ENCODE results near the gene COG5. TPM values are rescaled to one million over a fixed set of nuclear protein-coding genes. Genes with fewer than 3 reads are reported as not detected.
"Not testable (repeated sequence)": the region's sequence is repeated elsewhere in the genome, so short reads cannot be mapped to it uniquely, and the experiment has no call there.

COG5 gene
- total RNA-seq, 2 experiments from 2014 or later, result 38.9 to 40.7 TPM

DNA sequence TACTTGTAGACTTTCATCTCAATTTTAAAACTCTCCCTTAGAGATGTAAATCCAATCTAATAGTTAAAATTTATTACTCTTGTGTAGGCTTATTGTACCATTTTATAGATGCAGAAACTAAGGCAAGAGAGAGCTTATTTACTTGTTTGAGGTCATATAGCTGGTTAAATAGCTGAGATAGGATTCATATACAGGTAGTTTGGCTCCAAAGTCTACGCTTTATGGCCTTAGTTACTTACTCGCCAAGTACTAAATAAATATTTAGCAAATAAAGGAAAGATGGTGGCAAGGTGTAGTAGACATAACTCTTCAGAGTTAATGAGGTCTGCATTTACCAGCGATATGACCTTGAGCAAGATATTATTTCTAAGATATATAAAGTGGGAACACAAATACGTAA, 308.1 kb downstream of the COG5 start:
- no peaks in the 10 kb centered on the region for H3K27me3 Mint-ChIP-seq
- H3K9me3 Mint-ChIP-seq, result no peaks in the 10 kb centered on the region
- peaks cover 3% of the 10 kb centered on the region for H3K36me3 Mint-ChIP-seq
- H3K4me1 Mint-ChIP-seq (ENCODE audit: low read depth), result no peaks in the 10 kb centered on the region
- ChIA-PET POLR2A (no interaction called here), CTCF (no interaction called here)
- DNase-seq, result no peak
- intact Hi-C loops (cut with micrococcal nuclease), result no loop called here
- H3K4me3 Mint-ChIP-seq, result no peak overlapping the region
- H3K27ac Mint-ChIP-seq, result no peak overlapping the region

DNA sequence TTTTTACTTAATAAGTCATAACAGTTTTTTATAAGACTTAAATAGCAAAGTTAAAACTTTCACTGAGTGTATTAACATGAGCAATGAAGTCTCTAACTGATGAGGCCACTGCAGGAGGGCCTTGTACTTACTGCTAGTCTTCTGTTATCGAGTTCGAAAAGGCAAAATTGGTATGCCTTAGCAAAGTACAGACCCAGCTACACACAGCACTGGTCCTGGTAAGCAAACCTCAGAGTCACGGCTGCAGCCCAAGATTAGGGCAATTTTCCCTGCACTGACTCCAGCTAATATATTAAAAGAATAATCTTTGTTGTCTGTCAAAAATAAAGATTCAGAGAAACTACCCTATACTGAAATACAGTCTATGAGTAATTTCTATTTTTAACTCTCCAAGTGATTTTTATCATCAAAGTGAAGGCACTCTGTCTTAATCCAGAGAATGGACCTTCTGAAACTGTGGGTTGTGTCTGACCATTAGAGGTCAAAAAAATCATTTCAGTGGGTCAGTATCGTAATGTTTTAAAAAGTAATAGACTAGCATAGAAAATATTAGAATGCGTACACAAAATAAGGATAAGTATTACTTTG, 309.2 kb downstream of the COG5 start:
- ChIA-PET POLR2A (no interaction called here), CTCF (no interaction called here)
- H3K27me3 Mint-ChIP-seq, result no peaks in the 10 kb centered on the region

GRCh38 chr7:107253599-107253998, 310.1 kb downstream of the COG5 start:
- H3K27me3 Mint-ChIP-seq, result no peaks in the 10 kb centered on the region
- no peaks in the 10 kb centered on the region for H3K4me1 Mint-ChIP-seq (ENCODE audit: low read depth)
- no peak for DNase-seq
- peaks cover 9% of the 10 kb centered on the region for H3K36me3 Mint-ChIP-seq
- intact Hi-C loops (cut with micrococcal nuclease), result no loop called here
- H3K4me3 Mint-ChIP-seq, result no peak overlapping the region
- H3K9me3 Mint-ChIP-seq, result no peaks in the 10 kb centered on the region
- POLR2A ChIA-PET, result no interaction called here
- CTCF ChIA-PET, result no interaction called here
- H3K27ac Mint-ChIP-seq, result no peak overlapping the region

More for the DNA sequence above, 309.2 kb downstream of the COG5 start:
- Mint-ChIP-seq H3K4me3 (no peak overlapping the region), H3K4me1 (ENCODE audit: low read depth) (no peaks in the 10 kb centered on the region), H3K9me3 (no peaks in the 10 kb centered on the region), H3K36me3 (peaks cover 8% of the 10 kb centered on the region), H3K27ac (no peak overlapping the region)
- intact Hi-C loops (cut with micrococcal nuclease), result no loop called here
- no peak for DNase-seq

DNA sequence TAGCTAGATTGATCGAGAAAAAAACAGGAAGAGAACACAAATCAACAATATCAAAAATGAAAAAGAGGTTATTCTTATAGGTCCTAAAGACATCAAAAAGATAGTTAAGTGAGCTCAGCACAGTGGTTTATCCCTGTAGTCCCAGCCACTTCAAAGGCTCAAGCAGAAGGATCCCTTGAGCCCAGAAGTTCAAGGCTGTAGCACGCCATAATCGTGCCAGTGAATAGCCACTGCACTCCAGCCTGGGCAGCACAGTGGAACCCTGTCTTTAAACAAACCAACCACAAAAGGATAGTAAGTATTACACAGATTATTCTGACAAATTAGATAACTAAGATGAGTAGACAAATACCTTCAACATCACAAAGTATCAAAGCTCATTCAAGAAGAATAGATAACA, 311.8 kb downstream of the COG5 start:
- ChIA-PET CTCF (no interaction called here), POLR2A (no interaction called here)

GRCh38 chr7:107248551-107249316, 315.0 kb downstream of the COG5 start:
- DNase-seq, result no peak
- H3K4me1 Mint-ChIP-seq (ENCODE audit: low read depth), result no peaks in the 10 kb centered on the region
- H3K4me3 Mint-ChIP-seq, result no peak overlapping the region
- POLR2A ChIA-PET, result no interaction called here
- peaks cover 49% of the 10 kb centered on the region for H3K36me3 Mint-ChIP-seq
- CTCF ChIA-PET, result no interaction called here
- no peak overlapping the region for H3K27ac Mint-ChIP-seq
- no peaks in the 10 kb centered on the region for H3K27me3 Mint-ChIP-seq
- peaks cover 12% of the 10 kb centered on the region for H3K9me3 Mint-ChIP-seq
- intact Hi-C loops (cut with micrococcal nuclease), result no loop called here

More for the DNA sequence above, 311.8 kb downstream of the COG5 start:
- intact Hi-C loops (cut with micrococcal nuclease), result no loop called here
- DNase-seq, result no peak
- H3K9me3 Mint-ChIP-seq, result no peaks in the 10 kb centered on the region
- H3K4me1 Mint-ChIP-seq (ENCODE audit: low read depth), result no peaks in the 10 kb centered on the region
- peaks cover 21% of the 10 kb centered on the region for H3K36me3 Mint-ChIP-seq
- no peak overlapping the region for H3K4me3 Mint-ChIP-seq
- no peaks in the 10 kb centered on the region for H3K27me3 Mint-ChIP-seq
- no peak overlapping the region for H3K27ac Mint-ChIP-seq

- intact Hi-C loops (cut with micrococcal nuclease); CTCF ChIA-PET; H3K4me3 Mint-ChIP-seq; H3K4me1 Mint-ChIP-seq (ENCODE audit: low read depth); H3K27me3 Mint-ChIP-seq; DNase-seq; POLR2A ChIA-PET; H3K27ac Mint-ChIP-seq: not testable (repeated sequence)
- peaks cover 57% of the 10 kb centered on the region for H3K36me3 Mint-ChIP-seq
- H3K9me3 Mint-ChIP-seq, result peaks cover 12% of the 10 kb centered on the region
These were observed 316.9 kb downstream of the COG5 start for GRCh38 chr7:107246836-107247235.

GRCh38 chr7:107244613-107245012, 319.1 kb downstream of the COG5 start:
- no peaks in the 10 kb centered on the region for H3K27me3 Mint-ChIP-seq
- peaks cover 58% of the 10 kb centered on the region for H3K36me3 Mint-ChIP-seq
- no peak for DNase-seq
- intact Hi-C loops (cut with micrococcal nuclease), result no loop called here
- no peaks in the 10 kb centered on the region for H3K4me1 Mint-ChIP-seq (ENCODE audit: low read depth)
- H3K27ac Mint-ChIP-seq, result no peak overlapping the region
- POLR2A ChIA-PET, result no interaction called here
- no peak overlapping the region for H3K4me3 Mint-ChIP-seq
- CTCF ChIA-PET, result no interaction called here
- peaks cover 12% of the 10 kb centered on the region for H3K9me3 Mint-ChIP-seq

- Mint-ChIP-seq H3K27me3 (no peaks in the 10 kb centered on the region), H3K4me1 (ENCODE audit: low read depth) (no peaks in the 10 kb centered on the region), H3K4me3 (no peak overlapping the region), H3K27ac (no peak overlapping the region), H3K9me3 (peaks cover 12% of the 10 kb centered on the region), H3K36me3 (peaks cover 54% of the 10 kb centered on the region)
- ChIA-PET POLR2A (no interaction called here), CTCF (no interaction called here)
- no peak for DNase-seq
- intact Hi-C loops (cut with micrococcal nuclease), result no loop called here
These were observed 321.5 kb downstream of the COG5 start for GRCh38 chr7:107242267-107242666.

DNA sequence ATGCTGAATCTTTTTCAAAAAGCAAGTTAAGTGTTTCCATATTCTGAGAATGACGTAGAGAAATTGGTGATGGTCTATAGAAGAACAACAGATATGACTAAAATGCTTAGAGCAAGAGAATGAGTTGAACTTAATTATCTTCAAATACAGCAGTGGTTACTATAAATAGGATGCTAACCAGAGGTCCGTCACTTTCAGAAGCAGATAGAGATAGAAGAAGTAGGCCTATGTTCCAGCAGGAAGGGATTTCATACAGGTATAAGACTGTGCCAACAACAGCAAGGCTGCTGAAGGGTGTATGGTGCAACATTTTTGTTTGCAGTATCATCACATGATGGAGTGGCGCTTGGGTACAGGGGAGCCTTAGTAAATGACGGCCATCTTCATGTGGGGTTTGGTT, 326.3 kb downstream of the COG5 start:
- H3K27ac Mint-ChIP-seq, result no peak overlapping the region
- no peak for DNase-seq
- H3K27me3 Mint-ChIP-seq, result no peaks in the 10 kb centered on the region
- peaks cover 18% of the 10 kb centered on the region for H3K36me3 Mint-ChIP-seq
- CTCF ChIA-PET, result no interaction called here
- no peaks in the 10 kb centered on the region for H3K9me3 Mint-ChIP-seq
- H3K4me1 Mint-ChIP-seq (ENCODE audit: low read depth), result no peaks in the 10 kb centered on the region
- H3K4me3 Mint-ChIP-seq, result no peak overlapping the region
- intact Hi-C loops (cut with micrococcal nuclease), result no loop called here
- POLR2A ChIA-PET, result no interaction called here

DNA sequence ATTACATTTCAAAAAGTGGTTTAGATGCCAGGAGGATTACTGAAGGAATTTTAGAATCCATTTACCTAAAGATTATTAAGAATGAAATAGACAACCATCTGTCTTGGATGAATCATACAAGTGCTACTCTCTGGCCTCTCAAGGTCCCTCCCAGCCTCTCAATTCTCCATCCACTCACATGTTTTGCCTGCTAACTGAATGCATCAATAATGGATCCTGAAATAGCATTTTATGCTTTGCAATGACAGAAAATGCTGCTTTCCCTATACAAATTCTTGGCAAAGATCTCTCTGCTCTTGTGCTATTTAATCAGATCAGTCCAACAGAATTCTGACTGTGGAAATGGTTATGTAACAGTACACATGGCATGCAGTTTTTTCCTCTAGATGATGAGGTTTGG, 326.9 kb downstream of the COG5 start:
- no peaks in the 10 kb centered on the region for H3K9me3 Mint-ChIP-seq
- H3K27me3 Mint-ChIP-seq, result no peaks in the 10 kb centered on the region
- CTCF ChIA-PET, result no interaction called here
- peaks cover 18% of the 10 kb centered on the region for H3K36me3 Mint-ChIP-seq
- POLR2A ChIA-PET, result no interaction called here
- DNase-seq, result no peak
- H3K4me1 Mint-ChIP-seq (ENCODE audit: low read depth), result no peaks in the 10 kb centered on the region
- H3K4me3 Mint-ChIP-seq, result no peak overlapping the region
- H3K27ac Mint-ChIP-seq, result no peak overlapping the region
- intact Hi-C loops (cut with micrococcal nuclease), result no loop called here

DNA sequence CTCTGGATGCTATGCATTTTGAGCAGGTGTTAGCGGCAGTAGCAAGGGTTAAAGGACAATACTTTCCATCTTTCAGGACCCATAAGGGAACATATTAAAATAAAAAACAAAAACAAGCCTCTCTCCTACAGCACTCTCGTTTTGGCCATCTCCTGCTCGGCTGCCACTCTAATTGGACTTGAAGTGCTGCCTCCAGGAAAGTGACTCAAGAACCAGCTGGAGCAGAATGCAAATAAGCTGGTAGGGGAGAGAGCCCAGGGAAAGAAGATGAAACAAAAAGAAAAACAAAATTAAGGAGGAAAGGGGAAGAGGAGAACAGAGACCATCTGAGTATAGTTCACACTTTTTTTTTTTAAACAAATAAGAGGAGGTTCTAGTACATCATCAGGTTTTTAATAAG, 329.3 kb downstream of the COG5 start:
- ChIA-PET POLR2A (no interaction called here), CTCF (no interaction called here)
- Mint-ChIP-seq H3K36me3 (peaks cover 15% of the 10 kb centered on the region), H3K27ac (no peak overlapping the region), H3K9me3 (no peaks in the 10 kb centered on the region), H3K4me3 (no peak overlapping the region), H3K4me1 (ENCODE audit: low read depth) (no peaks in the 10 kb centered on the region), H3K27me3 (no peaks in the 10 kb centered on the region)
- intact Hi-C loops (cut with micrococcal nuclease), result no loop called here
- no peak for DNase-seq

DNA sequence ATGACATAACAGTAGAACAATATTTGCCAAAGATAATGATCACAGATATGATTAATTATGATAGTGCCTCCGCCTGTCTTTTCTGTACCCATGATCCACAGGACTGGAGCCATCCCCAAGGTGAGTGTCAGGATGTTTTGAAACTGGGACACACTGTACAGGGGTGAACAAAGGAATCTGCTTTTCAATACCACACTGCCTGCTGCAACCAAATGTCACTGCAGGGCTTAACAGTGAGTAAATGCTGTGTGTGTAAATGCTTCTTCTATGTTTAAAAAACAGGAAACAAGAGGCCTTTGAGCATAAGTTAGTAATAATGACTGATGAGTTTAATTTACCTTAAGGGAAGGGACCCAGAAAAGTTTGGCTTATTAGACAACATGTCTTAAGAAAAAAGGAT, 329.7 kb downstream of the COG5 start:
- H3K4me1 Mint-ChIP-seq (ENCODE audit: low read depth), result no peaks in the 10 kb centered on the region
- intact Hi-C loops (cut with micrococcal nuclease), result no loop called here
- CTCF ChIA-PET, result no interaction called here
- H3K27ac Mint-ChIP-seq, result no peak overlapping the region
- DNase-seq, result no peak
- peaks cover 13% of the 10 kb centered on the region for H3K36me3 Mint-ChIP-seq
- no peaks in the 10 kb centered on the region for H3K27me3 Mint-ChIP-seq
- H3K9me3 Mint-ChIP-seq, result no peaks in the 10 kb centered on the region
- POLR2A ChIA-PET, result no interaction called here
- H3K4me3 Mint-ChIP-seq, result no peak overlapping the region

DNA sequence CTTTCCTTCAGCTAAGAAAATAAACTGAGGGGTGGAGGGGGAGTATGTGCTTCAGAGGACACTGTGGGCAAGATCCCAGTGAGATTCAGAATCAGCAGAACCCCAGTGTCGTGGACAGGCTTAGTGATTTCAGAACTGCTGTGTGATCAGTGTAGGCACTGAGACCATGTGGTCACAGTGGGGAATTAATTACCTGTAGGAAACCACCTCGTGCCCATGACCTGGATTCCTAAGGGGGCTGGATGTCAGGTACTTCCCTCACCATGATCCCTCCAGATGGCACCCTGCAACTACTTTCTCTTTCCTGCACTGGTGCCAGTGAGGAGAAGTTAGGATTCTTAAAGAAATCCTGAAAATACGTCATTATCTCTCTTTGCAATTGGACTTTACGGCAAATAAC, 330.5 kb downstream of the COG5 start:
- Mint-ChIP-seq H3K36me3 (peaks cover 12% of the 10 kb centered on the region), H3K27me3 (no peaks in the 10 kb centered on the region), H3K4me3 (no peak overlapping the region), H3K4me1 (ENCODE audit: low read depth) (no peaks in the 10 kb centered on the region), H3K9me3 (no peaks in the 10 kb centered on the region), H3K27ac (no peak overlapping the region)
- ChIA-PET POLR2A (no interaction called here), CTCF (no interaction called here)
- intact Hi-C loops (cut with micrococcal nuclease), result no loop called here
- DNase-seq, result no peak
